ENCODE measurements around the gene FOXG1.

The FOXG1 gene

DNA sequence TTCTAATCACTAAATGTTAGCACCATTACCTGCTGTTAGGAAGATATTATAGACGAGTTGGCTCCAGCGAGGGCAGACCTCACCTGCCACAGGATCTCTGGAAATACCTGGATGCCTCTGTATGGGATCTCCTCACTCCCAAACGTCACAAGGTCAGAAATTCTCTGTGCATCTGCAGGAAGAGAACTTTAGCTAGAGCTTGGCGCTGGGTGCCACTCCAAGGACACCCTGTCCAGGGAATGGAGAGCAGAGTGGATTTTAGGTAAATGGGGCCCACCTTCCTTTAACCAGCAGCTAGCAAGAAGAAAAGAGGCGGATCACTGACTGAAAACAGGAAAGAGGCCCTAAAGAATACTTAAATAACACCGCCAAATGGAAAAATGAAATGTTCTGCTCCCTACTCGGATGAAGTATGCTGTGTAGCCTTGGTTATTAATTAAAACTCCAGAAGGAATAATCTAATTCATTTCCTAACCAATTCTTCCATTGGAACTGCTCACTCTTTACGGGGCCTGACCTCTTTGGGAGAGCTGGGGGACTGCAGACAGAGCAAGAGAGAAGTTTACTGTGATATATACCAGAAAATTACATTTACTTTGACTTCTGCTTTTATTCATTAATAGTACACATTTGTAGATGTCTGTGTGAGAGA lies 4.2 kb upstream of the FOXG1 start:
- DNase-seq: no peak

DNA sequence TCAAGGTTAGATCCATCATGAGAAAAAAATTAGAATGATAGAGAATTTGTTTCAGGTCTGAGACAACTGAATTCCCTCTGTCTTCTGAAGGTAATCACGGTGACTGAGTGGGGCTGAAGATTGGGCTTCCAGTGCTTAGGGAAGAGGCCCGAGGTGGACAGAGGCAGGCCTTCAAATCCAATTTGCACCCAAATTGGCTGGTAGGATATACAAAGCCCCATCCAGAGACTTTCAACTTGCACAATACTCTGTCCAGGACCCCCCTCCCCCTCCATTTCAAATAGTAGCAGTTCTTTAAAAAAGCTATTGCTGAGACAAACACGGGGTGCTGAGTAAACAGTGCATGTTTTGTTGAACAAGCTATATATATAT lies 3.6 kb upstream of the FOXG1 start:
- no peak for DNase-seq

DNA sequence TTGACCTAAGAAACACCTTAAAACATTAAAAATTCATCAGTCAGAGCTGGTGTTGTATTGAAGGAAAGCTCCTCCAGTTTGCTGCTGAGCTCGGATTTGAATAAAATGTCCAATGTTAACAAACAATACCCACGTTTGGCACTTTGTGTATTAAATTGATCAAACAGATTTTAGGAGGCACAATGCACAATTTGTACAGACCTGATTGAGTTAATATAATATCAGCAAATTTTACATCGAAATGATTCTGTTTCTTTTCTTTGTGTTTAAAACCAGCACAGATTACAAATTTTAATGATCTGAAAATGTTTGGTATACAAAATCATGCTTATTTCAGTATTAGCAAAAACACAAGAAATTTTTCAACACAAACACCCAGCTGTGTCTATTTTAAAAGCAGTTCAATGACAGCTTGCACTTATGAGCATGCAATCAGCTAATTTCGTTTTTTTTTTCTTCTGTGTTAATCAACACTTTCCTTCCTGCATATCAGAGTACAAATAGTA lies 2.8 kb upstream of the FOXG1 start:
- no peak for DNase-seq

DNA sequence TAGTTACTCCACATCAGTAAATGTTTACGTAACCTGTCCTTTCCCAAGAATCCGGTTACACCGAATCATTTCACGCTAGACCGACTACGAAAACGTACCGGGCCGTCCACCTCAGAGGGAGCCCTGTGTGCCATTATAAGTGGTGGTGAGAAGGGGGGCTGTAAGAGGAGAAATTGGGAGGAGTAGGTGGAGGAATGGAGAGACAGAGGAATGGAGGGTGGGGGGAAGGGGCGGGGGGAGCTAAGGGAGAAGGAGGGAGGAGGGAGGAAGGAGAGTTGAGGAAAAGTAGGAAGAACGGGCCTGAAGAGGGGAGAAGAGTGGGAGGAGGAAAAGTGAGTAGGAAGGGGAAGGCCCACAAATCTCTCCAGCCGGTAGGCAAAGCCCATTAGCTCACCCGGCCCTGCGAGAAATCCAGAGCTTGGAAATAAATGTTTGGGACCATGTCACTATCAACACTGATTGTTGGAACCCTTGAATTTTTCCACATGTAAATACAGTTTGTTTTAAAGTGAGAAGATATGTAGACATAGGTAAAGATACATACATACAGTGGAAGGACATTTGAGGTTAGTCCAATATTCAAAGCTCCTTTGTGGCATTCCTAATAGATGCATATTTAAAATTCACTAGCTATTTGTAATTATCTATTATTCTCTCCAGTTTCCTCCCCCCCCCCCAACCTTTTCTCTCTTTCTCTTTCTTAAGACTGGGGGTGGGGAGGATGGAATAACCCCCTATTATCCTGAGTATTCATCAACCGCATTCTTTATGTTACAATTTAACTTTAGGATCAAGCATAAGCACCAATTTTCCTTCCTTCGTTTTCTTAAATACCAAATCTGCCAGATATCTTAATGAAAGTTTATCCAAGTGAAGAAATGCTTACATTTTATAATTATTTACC lies 2.1 kb upstream of the FOXG1 start:
- DNase-seq: no peak

DNA sequence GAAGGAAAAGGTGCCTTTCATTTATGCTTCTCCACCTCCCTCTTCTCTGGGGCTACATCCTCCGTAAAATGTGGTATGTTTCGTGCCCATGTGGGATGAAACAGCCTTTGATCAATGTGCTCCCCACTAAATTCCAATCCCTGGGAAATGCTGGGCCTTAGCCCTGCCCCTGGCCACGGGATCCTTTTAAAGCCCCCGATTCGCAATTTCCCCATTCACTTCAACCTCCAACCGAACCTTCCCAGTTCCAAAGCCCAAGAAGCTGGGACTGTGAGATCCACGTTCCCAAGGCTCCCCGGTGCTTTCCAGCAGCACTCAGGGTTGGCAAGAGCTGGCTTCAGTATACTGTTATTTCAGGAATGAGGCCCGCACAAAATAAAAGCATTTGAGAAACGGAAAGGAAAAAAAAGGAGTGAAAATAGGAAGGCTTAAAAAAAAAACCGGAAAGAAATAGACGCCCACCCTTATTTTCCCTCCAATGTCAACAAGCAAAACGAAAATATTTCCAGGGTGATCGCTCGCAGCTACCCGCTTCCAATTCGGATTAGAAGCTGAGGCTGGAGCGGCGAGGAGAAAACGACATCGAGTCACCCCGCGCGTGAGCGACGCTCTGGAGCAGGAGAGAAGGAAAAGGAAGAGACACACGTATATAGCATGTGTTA lies 1.3 kb upstream of the FOXG1 start:
- no peak for DNase-seq

DNA sequence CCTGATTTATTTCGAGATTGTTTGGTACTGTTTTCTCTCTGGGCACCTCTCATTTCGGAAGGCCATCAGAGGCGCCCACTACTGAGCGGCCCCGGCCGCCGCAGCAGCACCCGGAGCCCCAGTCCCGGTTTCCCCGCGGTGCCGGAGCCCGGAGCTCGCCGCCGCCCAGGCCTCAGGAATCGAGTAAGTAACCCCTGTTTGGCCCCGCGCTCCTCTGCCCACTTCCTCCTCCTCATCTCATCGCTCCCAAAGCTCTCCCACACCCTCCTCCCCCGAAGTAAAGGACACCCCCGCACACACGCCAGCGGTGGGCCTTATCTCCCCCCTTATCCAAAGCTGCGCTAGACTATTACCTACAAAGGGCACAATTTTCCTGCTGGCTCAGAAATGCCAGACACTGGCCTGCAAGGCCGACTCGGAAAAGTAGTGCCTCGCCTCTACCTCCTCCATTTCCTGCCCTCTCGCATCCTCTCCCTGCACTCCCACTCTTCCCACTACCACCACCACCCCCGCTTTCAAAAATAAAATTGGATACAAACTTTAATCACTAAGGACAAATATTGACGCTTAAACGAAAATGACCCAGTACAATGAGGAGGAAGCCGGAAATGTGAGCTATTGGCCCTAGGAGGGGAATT lies 637 bp upstream of the FOXG1 start:
- DNase-seq: no peak

DNA sequence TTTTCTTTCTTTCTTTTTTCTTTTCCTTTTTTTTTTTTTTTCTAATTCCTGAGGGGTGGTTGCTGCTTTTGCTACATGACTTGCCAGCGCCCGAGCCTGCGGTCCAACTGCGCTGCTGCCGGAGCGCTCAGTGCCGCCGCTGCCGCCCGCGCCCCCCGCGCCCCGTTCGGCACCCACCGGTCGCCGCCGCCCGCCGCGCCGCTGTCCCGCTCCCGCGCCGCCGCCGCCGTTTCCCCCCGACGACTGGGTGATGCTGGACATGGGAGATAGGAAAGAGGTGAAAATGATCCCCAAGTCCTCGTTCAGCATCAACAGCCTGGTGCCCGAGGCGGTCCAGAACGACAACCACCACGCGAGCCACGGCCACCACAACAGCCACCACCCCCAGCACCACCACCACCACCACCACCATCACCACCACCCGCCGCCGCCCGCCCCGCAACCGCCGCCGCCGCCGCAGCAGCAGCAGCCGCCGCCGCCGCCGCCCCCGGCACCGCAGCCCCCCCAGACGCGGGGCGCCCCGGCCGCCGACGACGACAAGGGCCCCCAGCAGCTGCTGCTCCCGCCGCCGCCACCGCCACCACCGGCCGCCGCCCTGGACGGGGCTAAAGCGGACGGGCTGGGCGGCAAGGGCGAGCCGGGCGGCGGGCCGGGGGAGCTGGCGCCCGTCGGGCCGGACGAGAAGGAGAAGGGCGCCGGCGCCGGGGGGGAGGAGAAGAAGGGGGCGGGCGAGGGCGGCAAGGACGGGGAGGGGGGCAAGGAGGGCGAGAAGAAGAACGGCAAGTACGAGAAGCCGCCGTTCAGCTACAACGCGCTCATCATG lies 654 bp downstream of the FOXG1 start:
- DNase-seq: no peak

DNA sequence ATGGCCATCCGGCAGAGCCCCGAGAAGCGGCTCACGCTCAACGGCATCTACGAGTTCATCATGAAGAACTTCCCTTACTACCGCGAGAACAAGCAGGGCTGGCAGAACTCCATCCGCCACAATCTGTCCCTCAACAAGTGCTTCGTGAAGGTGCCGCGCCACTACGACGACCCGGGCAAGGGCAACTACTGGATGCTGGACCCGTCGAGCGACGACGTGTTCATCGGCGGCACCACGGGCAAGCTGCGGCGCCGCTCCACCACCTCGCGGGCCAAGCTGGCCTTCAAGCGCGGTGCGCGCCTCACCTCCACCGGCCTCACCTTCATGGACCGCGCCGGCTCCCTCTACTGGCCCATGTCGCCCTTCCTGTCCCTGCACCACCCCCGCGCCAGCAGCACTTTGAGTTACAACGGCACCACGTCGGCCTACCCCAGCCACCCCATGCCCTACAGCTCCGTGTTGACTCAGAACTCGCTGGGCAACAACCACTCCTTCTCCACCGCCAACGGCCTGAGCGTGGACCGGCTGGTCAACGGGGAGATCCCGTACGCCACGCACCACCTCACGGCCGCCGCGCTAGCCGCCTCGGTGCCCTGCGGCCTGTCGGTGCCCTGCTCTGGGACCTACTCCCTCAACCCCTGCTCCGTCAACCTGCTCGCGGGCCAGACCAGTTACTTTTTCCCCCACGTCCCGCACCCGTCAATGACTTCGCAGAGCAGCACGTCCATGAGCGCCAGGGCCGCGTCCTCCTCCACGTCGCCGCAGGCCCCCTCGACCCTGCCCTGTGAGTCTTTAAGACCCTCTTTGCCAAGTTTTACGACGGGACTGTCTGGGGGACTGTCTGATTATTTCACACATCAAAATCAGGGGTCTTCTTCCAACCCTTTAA lies 1.5 kb downstream of the FOXG1 start:
- no peak for DNase-seq

DNA sequence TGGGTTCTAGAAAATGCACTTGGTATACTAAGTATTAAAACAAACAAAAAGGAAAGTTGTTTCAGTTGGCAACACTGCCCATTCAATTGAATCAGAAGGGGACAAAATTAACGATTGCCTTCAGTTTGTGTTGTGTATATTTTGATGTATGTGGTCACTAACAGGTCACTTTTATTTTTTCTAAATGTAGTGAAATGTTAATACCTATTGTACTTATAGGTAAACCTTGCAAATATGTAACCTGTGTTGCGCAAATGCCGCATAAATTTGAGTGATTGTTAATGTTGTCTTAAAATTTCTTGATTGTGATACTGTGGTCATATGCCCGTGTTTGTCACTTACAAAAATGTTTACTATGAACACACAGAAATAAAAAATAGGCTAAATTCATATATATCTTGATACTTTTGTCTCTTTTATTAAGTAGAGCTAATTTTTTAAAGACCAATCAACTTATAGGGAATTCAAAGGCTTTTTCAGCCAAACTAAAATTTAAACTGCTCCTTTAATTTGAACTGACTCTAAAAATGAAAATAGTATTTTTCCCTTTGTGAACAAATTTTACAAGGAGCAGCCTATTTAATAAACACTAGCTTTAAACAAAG lies 2.8 kb downstream of the FOXG1 start:
- no peak for DNase-seq

DNA sequence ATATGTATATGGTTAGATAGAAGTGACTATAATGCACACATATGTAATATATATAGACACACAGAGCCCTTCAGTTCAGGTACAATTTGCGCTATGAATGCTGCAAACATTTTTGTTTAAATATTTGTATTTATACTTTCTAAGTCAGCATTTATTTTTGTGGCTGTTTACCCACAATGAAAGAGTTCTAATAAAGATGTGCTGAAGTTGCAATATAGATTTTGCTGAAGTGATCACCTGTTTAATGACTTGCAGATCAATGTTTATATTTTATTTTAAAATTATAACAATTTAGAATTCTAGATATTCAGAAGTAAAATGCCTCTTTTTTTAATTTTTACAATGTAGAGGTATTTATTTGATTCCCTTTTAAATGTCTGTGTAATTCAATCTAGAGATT lies 3.5 kb downstream of the FOXG1 start:
- no peak for DNase-seq

DNA sequence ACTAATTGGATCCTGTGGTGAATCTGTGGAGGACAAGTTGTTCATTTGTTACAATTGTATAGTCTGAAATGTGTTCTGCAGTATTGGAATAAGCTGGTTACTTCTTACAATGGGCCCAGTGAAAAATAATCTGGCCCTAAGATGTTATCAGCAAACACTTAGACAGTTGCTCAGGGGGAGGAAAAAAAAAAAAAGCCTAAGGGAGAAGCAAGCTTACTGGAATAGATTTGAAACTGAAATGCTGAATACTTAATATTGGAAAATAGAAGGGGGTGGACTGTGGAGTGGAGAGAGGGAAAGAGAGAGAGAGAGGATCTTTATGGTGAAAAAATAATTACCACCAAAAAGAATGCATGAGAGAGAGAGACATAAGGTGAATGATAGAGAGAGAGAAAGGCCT lies 4.0 kb downstream of the FOXG1 start:
- DNase-seq: no peak

DNA sequence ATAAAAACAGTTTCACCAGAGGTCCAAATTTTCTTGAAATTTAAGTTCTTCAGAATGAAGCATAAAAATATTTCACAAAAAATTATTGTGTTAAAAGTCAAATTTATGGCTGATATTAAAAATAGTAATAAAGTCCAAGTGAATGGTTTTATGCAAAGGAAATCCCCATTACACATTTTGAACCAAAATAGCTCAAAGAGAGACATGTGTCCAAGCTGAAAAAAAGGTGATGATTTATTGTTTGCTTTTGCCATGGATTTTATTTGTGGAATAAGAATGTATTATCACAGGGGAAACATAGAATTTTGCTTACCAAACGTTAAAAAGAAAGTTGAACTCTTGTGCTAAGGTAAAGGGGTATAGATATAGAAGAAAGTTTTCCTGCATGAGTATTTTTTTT lies 4.6 kb downstream of the FOXG1 start:
- DNase-seq: no peak

DNA sequence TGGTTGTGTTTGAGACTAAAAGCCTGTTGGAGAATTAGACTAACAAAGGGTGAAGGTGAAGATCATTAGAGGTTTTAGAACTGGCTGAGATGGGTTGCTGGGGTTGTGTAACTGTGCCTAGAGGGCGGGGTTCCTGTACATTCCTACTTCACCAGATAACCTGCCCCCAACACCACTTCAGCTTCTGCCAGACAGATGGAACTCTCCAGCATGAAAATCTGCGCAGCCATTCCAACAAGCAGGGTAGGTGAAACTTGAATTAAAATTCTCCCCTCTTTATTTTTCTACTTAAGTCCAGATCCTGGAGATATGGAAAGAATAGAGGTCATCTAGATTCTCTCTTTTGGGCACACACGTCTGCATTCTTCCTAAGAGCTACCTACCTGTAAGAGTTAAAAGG lies 6.0 kb downstream of the FOXG1 start:
- no peak for DNase-seq

DNA sequence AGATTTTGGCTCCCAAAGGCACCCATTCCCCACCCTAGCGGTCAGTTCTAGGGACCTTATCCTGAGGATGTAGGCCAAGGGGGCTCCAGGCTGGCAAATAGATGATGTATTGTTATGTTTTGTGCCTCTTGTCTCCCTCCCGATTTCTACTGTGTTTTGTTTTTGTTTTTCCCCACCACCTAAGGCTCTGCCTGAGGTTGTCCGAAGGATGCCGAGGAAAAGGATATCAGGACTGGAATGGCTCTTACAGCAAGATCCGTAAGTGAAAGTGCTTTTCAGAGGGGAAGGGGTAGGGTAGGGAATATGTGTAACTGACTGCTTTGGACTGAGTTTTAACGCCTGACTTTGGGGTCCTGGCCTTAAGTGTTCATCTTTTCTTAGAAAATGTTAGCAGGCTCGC lies 6.6 kb downstream of the FOXG1 start:
- DNase-seq: no peak

DNA sequence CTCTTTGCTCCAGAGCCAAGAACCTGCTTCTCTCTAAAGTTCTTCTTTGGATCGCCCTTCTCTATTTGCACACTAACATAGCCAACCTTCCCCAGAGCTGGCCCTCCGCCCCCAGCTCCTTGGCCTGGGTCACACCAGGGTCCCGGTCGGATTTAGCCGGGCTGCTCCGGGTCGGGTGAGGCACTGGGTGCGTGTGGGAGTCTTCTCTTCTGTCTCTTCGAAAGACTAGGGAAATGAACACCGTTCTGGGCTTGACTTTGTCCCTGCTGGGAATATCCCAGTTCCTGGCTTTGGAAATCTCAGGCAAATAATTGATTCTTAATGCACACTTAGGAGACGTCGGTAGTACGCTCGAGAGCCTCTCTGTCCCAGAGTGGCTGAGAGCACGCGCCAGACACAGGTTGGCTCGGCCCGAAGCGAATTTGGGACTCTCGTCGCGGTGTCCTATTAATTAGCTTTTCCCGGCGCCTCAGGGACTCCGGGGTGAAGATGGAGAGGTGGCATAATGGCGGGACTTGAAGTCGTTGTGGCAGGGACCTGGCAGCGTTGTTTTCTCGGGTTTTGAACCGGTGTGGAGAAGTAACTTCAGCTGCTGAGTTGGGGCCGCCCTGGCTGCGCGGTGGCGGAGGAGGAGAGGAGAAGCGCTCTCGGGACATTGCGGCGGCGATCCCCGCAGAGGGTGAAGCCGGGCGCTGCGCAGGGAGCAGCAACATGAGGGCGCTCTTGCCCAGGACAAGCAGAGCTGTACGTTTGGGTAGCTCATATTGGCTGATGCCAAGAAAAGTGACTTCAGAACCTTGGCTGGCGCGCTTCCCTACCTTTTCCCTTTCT lies 7.5 kb downstream of the FOXG1 start:
- no peak for DNase-seq

DNA sequence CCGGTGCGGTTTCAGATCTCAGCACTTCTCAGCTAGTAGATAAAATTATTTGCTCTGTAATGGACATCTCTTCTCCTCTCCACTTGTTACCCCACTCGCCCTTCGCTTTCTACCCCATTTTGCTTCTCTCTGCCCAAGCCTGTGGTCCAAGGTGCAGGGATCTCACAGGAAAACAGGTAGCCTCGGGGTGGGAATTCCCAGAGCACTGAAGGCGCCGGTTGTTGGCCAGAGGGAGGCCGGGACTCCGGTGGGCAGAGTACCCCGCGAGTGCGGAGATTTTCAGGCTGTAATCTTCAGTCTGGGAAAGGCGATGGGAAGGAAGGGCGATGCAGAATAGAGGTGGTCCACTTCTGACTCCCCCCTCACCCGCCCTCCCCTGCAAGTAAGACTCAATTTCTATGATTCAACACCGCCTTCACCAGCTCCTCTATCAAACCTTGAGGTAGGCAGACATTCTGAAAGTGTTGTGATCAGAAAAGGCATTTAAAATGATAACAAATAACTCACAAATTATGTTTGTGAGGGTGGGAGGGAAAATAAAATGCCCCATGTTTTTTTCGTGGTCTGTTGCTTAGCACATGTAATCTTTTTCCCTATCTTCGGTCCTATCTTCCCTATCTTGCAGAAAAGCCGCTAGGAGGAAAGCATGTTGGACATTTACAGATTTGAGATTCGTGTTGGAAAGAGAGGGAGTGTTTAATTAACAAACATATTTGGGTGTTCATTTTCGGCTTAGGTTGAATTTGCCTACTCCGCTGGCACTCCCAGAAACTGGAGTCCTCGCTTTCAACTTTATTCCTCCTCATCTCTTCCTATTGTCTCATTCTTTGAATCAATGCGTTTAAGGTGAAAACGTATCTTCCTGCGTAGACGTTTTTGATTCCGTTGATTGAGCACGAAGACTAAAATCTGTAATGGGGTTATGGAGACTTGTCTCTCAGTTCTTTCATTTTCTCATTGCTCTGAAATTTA lies 8.5 kb downstream of the FOXG1 start:
- DNase-seq: no peak

DNA sequence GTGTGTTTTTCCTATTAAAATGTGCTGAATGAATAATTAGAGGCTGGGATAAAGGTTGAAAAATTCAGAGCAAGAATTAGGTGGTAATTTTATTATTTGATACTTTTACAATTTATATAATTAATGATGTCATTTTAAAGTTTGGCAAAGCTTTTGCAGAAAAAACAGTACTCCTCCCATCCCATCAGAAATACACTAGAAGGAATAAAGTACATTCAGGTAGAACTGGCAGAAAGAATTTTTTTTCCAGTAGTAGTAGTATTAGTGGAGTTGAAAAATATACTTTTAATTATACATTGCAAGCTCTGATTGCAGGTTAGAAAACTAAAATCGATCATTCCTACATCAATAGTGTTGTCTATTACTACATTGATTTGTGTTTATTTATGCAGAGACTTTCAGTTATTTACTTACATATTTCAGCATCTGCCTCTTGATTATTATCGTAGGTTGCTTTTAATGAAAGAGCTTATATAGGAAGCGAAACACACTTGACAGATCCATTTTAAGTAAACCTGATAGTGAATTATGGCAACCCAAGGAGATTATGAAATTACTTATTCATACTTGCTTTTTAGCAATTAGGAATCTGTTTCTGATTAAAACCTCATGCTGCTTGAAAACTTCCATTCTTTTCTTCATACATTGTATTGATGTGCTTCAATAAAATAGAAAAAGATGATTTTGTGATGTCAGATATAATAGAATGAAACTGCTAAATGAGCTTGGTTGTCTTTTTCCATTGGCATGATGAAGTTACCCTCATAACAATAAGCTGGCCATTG lies 10.1 kb downstream of the FOXG1 start:
- no peak for DNase-seq

All from activated CD8-positive, alpha-beta memory T cell treated with anti-CD3 and anti-CD28 coated beads, Interleukin-2, amount 50 U/mL, for 48 hours (primary cell).